Keratinocyte (primary cell): ENCODE measurements around the gene KCNJ6.

ENCODE experiments used
- CTCF ChIP-seq, 3 experiments: IDR thresholded peaks in 1 of 3; conservative IDR thresholded peaks in 1 of 3; optimal IDR thresholded peaks in 1 of 3; 2 replicates in 2 of 3; 3 replicates in 1 of 3; pipeline versions ENCODE3 to v1.5.1; 2011; ENCODE audit warnings: low read length in 3 of 3, mild to moderate bottlenecking in 3 of 3, moderate library complexity in 2 of 3, control low read depth in 1 of 3, inconsistent platforms in 1 of 3; ENCODE audit not compliant: insufficient read depth in 2 of 3; ENCODE audit errors: extremely low read depth in 1 of 3
- EZH2 ChIP-seq: IDR thresholded peaks from one replicate; pipeline ENCODE4 v1.6.1; 2012; ENCODE audit warnings: inconsistent platforms, mild to moderate bottlenecking, low read length, moderate library complexity

- no peak for TF ChIP-seq CTCF (optimal IDR thresholded peaks at IDR 0.05 in 1 of 3, IDR thresholded peaks at IDR 0.05 in 1 of 3, conservative IDR thresholded peaks at IDR 0.05 in 1 of 3; ENCODE audit: extremely low read depth in 1 of 3, insufficient read depth in 2 of 3, low read length in 3 of 3)
- no peak for TF ChIP-seq EZH2
Observed at GRCh38 chr21:37927711-37928110, 11.5 kb upstream of the KCNJ6 start.
